ENCODE measurements around the gene FOXO6.
A peak's percentile ranks its signal among the peaks of the same experiment; 100 is the strongest.

GRCh38 chr1:41382480-41383090, 21.4 kb downstream of the FOXO6 start:
- TF ChIP-seq CTCF (IDR thresholded peaks at IDR 0.05) = peak in 2 of 4 experiments; percentile 3 to 40
- TF ChIP-seq POLR2A (IDR thresholded peaks at IDR 0.05) = peak in 1 of 2 donors; percentile 31
